ENCODE results near the gene DDX20.

The DDX20 gene

DNA sequence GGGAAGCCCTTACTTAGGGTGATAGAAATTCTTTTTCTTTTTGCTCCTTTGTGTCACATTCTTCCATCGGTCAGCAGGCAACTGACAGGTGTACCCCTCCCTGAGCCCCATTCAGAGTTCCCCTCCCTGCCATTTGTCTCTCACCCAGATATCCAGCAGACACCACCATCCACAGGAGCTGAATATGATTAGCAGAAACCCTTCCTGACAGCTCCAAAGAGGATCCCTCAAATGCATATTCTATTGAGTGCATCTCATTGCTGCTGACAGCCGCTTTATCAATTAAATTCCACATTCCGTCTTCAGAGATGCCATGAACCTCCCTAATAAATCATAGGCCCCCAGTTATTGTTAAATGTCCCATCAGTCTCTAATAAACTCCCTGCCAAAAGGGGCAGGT is 6.1 kb upstream of the DDX20 start:
- TF ChIP-seq REST (IDR thresholded peaks at IDR 0.05; ENCODE audit: insufficient read depth in 1 of 2, low read depth in 2 of 2, low read length in 2 of 2) (no peak), FOXP2 (optimal IDR thresholded peaks at IDR 0.05; ENCODE audit: borderline replicate concordance, extremely low read depth, extremely low read length, insufficient read depth) (no peak), SIN3A (IDR thresholded peaks at IDR 0.05; ENCODE audit: borderline replicate concordance, insufficient read depth, low read length) (no peak), TAF1 (IDR thresholded peaks at IDR 0.05; ENCODE audit: borderline replicate concordance, insufficient read depth, low read length) (no peak), POLR2AphosphoS5 (IDR thresholded peaks at IDR 0.05; ENCODE audit: low read depth, low read length) (no peak)

GRCh38 chr1:111750856-111751255 is 4.8 kb upstream of the DDX20 start:
- TF ChIP-seq SIN3A (IDR thresholded peaks at IDR 0.05; ENCODE audit: borderline replicate concordance, insufficient read depth, low read length) (no peak), POLR2AphosphoS5 (IDR thresholded peaks at IDR 0.05; ENCODE audit: low read depth, low read length) (no peak), REST (IDR thresholded peaks at IDR 0.05; ENCODE audit: insufficient read depth in 1 of 2, low read depth in 2 of 2, low read length in 2 of 2) (no peak), TAF1 (IDR thresholded peaks at IDR 0.05; ENCODE audit: borderline replicate concordance, insufficient read depth, low read length) (no peak), FOXP2 (optimal IDR thresholded peaks at IDR 0.05; ENCODE audit: borderline replicate concordance, extremely low read depth, extremely low read length, insufficient read depth) (no peak)

DNA sequence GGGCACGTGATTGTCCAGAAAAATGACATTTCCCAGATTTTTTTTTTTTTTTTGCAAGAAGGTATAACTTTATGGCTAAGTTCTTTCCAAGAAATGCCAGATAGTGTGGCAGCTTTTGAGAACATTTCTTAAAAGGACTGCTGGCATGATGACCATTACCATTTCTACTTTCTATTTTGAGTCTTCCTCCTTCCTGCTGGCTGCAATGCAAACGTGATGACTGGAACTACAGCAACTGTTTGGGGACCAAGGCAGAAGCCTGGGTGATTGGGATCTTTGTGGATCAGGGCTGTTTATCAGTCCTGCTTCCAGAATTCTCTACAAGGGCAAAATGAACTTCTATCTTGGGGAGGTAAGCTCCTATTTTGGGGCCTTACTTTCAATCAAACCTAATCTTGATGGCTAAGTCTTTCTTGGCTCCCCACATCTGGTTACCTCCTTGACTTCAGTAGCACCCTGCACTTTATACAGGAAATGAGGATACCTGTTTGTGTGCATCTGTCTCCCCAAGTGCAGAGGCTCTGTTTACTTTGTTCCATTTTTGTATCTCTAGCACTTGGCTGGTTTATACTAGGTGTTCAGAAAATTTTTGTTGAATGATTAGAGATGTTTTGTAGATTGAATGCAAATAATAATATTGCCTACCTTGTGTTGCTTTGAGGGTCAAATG is 3.7 kb upstream of the DDX20 start:
- TF ChIP-seq SIN3A (IDR thresholded peaks at IDR 0.05; ENCODE audit: borderline replicate concordance, insufficient read depth, low read length) (no peak), POLR2AphosphoS5 (IDR thresholded peaks at IDR 0.05; ENCODE audit: low read depth, low read length) (no peak), REST (IDR thresholded peaks at IDR 0.05; ENCODE audit: insufficient read depth in 1 of 2, low read depth in 2 of 2, low read length in 2 of 2) (no peak), TAF1 (IDR thresholded peaks at IDR 0.05; ENCODE audit: borderline replicate concordance, insufficient read depth, low read length) (no peak), FOXP2 (optimal IDR thresholded peaks at IDR 0.05; ENCODE audit: borderline replicate concordance, extremely low read depth, extremely low read length, insufficient read depth) (no peak)

GRCh38 chr1:111754984-111755330 is 744 bp upstream of the DDX20 start:
- TF ChIP-seq FOXP2 (optimal IDR thresholded peaks at IDR 0.05; ENCODE audit: borderline replicate concordance, extremely low read depth, extremely low read length, insufficient read depth), result peak; percentile 93
- TF ChIP-seq POLR2AphosphoS5 (IDR thresholded peaks at IDR 0.05; ENCODE audit: low read depth, low read length), result no peak

GRCh38 chr1:111756124-111756513 is 418 bp downstream of the DDX20 start:
- TF ChIP-seq FOXP2 (optimal IDR thresholded peaks at IDR 0.05; ENCODE audit: borderline replicate concordance, extremely low read depth, extremely low read length, insufficient read depth), result no peak

GRCh38 chr1:111758373-111758772 is 2.7 kb downstream of the DDX20 start:
- TF ChIP-seq TAF1 (IDR thresholded peaks at IDR 0.05; ENCODE audit: borderline replicate concordance, insufficient read depth, low read length) (no peak), FOXP2 (optimal IDR thresholded peaks at IDR 0.05; ENCODE audit: borderline replicate concordance, extremely low read depth, extremely low read length, insufficient read depth) (no peak), SIN3A (IDR thresholded peaks at IDR 0.05; ENCODE audit: borderline replicate concordance, insufficient read depth, low read length) (no peak)

DNA sequence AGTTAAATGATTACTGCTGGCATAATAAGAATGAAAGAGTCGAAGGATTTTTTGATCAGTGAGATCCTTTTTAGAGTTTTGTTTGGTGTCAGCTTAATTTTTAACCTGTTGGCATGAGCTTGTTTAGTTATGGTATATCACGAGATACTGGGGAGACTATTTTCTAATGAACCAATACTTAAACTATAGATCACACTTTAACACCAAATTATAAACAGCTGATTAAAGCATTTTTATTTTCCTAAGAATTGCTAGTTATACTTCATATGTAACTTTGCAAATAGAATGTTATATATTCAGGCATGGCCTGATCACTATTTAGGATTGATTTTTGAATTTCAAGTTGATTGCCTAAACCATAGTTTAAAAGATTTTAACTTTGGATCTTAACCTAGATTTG is 6.0 kb downstream of the DDX20 start:
- TF ChIP-seq POLR2AphosphoS5 (IDR thresholded peaks at IDR 0.05; ENCODE audit: low read depth, low read length) (no peak), TAF1 (IDR thresholded peaks at IDR 0.05; ENCODE audit: borderline replicate concordance, insufficient read depth, low read length) (no peak), SIN3A (IDR thresholded peaks at IDR 0.05; ENCODE audit: borderline replicate concordance, insufficient read depth, low read length) (no peak), REST (IDR thresholded peaks at IDR 0.05; ENCODE audit: insufficient read depth in 1 of 2, low read depth in 2 of 2, low read length in 2 of 2) (no peak), FOXP2 (optimal IDR thresholded peaks at IDR 0.05; ENCODE audit: borderline replicate concordance, extremely low read depth, extremely low read length, insufficient read depth) (no peak)
